EL (cell line): ENCODE measurements around the gene SPI1.
"Not testable (repeated sequence)": the region's sequence is repeated elsewhere in the genome, so short reads cannot be mapped to it uniquely, and the experiment has no call there.

ENCODE experiments used
- DNase-seq: peaks from one replicate; pipeline ENCODE4 v3.0.0-alpha.2; 2016

Gene SPI1

GRCh38 chr11:47337229-47337924 is 41.0 kb downstream of the SPI1 start:
- DNase-seq: no peak

GRCh38 chr11:47336595-47336994 is 41.8 kb downstream of the SPI1 start:
- no peak for DNase-seq

GRCh38 chr11:47335733-47336132 is 42.6 kb downstream of the SPI1 start:
- DNase-seq: no peak

- not testable (repeated sequence) for DNase-seq
Observed at GRCh38 chr11:47334699-47335411, 43.5 kb downstream of the SPI1 start.

- DNase-seq: no peak
Observed at GRCh38 chr11:47333886-47334443, 44.4 kb downstream of the SPI1 start.

- no peak for DNase-seq
Observed at GRCh38 chr11:47333526-47333845, 44.9 kb downstream of the SPI1 start.

- no peak for DNase-seq
Observed at GRCh38 chr11:47332791-47333525, 45.4 kb downstream of the SPI1 start.

GRCh38 chr11:47332303-47332711 is 46.0 kb downstream of the SPI1 start:
- no peak for DNase-seq

GRCh38 chr11:47331454-47332302 is 46.7 kb downstream of the SPI1 start:
- DNase-seq: no peak

GRCh38 chr11:47329987-47330931 is 48.1 kb downstream of the SPI1 start:
- DNase-seq: peak; percentile 30

- DNase-seq: no peak
Observed at GRCh38 chr11:47329431-47329986, 48.8 kb downstream of the SPI1 start.

- no peak for DNase-seq
Observed at GRCh38 chr11:47328449-47329390, 49.6 kb downstream of the SPI1 start.

GRCh38 chr11:47327949-47328348 is 50.4 kb downstream of the SPI1 start:
- no peak for DNase-seq

- no peak for DNase-seq
Observed at GRCh38 chr11:47327025-47327424, 51.3 kb downstream of the SPI1 start.

GRCh38 chr11:47326198-47326597 is 52.1 kb downstream of the SPI1 start:
- DNase-seq: no peak

GRCh38 chr11:47325271-47326041 is 52.9 kb downstream of the SPI1 start:
- no peak for DNase-seq

- DNase-seq: no peak
Observed at GRCh38 chr11:47324520-47324919, 53.8 kb downstream of the SPI1 start.

- no peak for DNase-seq
Observed at GRCh38 chr11:47318166-47318565, 60.2 kb downstream of the SPI1 start.
